Activated CD4-positive, alpha-beta T cell treated with anti-CD3 and anti-CD28 coated beads for 1 hour (primary cell): Measurements from ENCODE around the gene AP3S2.

Experiments used
- DNase-seq: peaks from one replicate; pipeline ENCODE4 v3.0.0-alpha.2; 2020

Gene AP3S2

DNA sequence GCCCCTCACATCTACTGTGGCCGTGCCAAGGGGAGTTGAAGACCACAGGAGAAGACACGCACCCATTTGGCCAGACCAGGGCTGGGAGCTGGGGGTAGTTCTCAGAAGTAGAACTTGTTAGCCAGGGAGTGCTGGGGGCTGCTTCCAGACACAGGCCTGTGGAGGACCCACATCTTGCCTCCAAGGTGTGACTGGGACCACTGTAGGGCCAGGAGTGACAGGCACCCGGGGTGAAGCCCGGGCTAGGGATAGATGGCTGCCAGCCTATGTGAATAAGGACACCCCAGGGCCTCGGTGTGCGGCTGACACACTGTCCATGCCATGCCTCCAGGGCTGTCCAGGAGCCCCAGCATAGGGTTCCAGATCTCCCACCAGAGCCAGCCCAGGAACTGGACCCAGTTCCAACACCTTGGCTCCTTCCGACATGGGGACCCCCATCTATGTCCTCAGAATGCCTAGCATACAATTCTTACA lies 80.9 kb downstream of the AP3S2 start:
- DNase-seq = no peak

DNA sequence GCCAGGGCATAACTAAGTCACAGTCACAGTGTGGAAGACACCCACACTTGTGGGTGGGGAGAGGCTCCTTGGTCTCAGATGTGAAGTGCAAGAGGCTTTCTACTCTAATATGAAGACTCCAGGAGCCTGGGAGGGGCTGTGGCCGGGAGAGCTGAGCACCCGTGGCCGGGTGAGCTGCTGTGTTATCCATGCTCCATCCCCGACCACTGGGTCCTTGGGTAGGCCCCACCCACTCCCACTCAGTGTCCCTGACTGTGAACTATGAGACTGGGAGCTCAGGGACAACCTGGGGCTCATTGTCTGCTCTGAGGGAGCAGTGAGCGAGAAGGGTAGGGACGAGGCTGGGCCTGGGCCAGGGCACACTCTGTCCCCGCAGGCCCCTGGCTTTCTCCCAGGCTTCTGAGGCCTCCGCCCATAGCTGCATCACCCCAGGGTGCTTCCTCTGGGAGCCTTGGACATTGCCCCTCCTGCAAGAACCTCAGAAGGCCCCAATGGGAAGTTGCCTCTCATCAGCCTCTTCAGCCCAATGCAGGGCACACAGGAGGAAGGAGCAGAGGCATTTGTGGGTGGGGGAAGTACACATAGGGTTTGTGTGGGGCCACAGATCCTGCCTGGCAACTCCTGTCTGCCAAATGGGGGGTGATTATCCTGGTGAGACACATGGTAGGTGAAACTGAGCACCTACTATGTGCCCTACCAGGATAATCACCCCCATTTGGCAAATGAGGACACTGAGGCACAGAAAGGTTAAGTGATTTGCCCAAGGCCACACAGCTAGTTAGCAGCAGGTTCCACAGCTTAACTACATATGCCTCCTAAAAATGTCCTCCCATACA lies 81.6 kb downstream of the AP3S2 start:
- DNase-seq = no peak

DNA sequence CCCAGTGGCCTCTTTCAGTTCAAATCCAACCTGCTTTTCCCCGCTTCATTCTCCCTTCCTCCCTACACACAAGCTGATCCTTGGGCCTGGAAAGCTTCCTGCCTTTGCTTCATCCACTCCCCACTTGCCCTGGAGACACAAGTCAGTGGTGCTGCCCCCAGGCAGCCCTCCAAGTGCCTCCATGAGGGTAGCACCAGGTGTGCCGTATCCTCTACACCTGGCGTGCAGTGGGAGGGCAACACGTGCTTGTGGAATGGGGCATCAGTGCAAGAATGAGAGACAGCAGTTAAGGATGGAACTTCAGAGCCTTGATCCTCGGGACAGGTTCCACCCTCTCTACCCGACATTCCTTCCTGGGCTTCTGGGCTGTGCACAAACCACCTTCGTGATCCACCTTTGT lies 83.0 kb downstream of the AP3S2 start:
- DNase-seq = no peak

DNA sequence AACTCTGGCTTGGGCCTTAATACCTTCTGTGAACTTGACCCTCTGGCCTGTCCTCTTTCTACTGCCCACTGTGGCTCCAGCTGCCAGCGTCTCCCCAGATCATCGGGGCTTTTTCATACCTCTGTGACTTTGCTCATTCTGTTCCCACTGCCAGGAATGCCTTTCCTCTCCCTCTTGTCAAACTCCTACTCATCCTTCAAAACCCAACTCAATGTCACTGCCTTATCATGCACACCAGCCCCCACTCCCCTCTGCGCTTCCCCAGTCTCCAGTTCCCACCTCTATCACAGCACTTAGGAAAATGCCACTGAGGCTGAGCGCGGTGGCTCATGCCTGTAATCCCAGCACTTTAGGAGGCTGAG lies 84.0 kb downstream of the AP3S2 start:
- DNase-seq = no peak

DNA sequence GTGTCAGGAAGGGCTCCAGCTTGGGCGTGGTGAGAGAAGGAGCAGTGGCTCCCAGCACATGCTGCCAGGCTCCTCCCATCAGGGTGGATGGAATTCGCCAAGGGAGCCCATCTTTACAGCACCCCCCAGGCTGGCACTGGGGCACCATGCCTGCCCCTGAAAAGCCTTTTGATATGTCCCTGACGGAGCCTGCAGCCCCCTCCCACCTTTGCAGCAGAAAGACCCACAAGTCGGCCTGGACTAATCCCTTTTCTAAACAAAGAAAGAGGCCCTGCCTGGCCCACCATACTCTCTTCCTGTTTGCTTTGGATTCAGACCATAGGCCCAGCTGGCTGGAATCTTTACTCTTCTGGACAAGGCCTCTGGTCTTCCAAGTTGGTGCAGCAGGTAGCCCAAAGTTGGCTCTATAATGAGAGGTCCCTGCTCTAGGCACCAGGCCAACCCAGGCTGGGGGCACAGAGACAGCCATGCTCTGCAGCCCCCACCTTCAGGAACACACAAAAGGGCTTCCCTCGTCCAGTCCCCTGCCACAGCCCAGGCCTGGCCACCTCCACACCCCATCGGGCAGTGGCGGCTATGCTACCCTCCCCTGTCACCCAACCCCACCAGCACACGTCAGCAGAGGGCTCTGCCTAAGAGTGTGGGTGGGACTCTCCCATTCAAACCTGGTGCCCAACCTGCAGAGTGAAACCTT lies 84.6 kb downstream of the AP3S2 start:
- no peak for DNase-seq

DNA sequence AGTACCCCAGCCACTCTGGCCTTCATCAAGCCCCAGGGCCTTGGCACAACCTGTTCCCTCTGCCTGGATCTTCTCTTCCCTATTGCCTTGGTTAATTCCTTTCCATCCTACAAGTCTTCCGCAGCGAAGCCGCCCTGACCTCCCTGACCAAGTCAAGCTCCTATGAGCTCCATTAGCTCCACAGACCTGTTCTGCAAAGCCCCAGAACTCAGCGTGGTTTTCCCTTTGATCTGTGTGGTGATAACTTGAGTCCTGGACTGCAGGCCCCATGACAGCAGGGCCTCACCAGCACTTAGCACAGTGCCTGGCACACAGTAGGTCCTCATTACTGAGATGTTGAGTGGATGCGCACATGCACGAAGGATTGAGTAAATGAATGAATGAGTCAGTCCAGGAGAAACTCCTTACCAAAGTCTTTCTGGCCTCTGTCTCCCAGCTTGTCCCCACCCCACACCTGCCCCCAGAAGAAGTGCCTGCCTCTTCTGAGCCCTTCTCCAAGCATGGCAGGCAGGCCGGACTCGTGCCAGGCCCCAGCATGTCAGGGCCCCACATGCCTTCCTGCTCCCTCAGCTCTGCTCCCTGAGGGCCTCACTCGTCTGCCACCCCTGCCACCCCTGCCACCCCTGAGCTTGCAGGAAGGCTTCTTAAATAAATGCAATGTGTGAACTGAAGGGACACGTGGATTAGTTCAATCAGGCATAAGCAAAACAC lies 85.5 kb downstream of the AP3S2 start:
- no peak for DNase-seq

DNA sequence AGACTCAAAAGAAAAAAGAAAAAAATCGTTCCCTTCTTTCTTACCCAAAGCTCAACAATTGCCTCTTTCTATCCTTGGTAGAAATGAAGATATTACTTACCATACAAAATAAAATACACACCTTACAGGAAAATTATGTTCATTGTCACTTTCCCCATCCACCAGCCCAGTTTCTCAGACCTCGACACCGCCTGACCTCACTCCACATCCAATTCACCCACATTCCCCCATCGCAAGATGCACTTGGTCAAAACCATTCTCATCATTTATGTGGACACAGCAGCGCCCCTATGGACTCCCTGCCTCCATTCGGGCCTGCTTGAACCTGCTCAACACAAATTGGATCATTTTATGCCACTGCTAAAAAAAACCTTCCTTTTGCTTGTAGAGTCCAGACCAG lies 86.1 kb downstream of the AP3S2 start:
- no peak for DNase-seq

DNA sequence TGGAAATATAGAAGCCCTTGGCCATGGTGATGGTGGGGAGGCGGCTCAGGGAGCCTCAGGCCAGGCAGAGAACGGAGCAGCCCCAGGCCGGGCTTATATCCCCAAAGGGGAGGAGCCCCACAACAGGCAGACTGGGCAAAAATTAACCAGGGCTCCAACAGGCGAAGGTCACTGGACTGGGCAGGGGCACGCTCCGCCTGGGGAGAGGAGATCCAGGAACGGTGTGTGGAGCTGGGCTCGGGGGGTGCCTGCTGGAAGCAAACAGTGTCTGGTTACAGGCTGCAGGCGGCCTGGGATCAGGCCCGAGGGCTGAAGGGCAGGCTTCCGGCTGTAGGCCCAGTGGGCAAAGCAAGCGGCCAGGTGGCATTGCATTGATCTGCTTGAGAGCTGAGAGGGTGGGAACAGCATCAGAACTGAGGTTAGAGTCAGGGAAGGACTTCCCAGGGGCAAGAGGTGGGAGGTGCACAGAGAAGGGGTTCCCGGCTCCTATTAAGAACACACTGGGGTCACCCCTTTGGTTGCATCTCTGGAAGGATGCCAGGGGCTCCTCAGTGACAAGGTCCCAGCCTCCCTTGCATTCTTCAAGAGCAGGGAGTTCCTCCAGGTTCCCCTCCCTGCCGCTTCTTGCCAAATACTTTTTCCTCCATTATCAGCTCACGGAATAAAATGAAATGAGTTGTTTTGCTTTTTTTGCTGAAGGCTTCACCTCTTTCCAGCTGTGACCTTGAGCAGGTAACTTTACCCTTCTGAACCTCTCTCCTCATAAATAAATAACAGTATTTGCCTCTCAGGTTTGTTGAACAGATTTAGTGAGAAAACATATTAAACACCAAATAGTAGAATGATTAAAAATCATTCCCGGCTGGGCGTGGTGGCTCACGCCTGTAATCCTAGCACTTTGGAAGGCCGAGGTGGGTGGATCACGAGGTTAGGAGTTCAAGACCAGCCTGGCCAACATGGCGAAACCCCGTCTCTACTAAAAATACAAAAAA lies 86.9 kb downstream of the AP3S2 start:
- no peak for DNase-seq

DNA sequence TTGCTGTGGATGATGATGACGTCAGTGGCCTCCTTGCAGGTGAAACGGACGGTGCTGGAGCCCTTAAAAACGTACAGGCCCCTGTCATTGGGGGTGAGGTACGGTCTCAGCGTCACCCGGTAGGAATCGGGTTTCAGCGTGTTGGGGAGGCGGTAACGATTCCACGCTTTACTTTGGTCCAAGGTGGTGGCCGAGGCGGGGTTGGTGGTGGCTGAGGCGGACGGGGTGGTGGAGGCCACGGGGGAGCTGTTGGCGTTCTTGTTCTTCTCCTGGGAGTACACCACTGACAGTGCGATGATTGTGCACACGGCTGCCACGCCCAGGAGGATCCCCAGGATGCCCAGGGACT lies 87.6 kb downstream of the AP3S2 start:
- no peak for DNase-seq

DNA sequence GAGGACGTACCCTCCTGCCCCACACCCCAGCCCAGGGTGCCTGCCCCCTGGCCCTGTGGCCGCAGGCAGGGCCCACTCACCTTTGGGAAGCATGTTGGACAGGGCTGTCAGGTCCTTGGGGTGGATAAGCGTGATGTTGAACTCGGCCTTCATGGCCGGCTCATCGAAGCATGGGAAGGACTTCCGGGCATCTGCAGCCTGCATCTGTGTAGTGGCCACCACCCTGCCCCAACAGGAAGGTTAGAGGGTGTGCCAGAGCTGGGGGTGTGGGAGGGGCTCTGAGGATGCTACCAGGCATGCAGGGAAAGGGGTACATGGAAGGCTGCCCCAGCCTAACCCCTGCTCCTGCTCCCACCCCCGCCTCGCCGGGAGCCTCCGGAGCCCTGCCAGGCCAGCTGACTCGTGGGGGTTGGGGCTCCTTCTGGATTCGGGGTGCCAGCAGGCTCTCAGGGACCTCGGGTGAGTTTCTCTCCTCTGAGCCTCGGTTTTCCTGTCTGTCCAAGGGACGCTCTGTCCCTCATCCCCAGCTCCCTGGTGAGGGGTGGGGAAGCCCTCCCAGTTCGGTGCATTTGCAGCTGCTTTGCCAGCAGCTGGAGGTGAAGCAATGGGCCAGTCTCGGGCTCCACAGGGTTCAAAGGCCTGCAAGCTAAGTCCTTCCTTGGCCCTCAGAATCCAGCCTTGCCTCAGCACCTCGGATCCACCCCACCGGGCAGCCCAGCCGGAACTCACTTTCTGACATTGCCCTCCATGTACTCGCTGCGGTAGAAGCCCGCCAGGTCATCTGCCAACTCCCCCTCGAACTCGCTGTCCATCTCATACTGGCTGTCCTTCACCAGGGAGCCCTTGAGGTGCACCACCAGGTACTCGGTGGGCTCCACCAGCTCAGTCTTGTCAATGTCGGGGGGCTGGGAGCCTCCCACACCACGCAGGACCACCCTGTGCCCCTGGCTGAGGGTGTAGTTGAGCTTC lies 88.3 kb downstream of the AP3S2 start:
- no peak for DNase-seq

DNA sequence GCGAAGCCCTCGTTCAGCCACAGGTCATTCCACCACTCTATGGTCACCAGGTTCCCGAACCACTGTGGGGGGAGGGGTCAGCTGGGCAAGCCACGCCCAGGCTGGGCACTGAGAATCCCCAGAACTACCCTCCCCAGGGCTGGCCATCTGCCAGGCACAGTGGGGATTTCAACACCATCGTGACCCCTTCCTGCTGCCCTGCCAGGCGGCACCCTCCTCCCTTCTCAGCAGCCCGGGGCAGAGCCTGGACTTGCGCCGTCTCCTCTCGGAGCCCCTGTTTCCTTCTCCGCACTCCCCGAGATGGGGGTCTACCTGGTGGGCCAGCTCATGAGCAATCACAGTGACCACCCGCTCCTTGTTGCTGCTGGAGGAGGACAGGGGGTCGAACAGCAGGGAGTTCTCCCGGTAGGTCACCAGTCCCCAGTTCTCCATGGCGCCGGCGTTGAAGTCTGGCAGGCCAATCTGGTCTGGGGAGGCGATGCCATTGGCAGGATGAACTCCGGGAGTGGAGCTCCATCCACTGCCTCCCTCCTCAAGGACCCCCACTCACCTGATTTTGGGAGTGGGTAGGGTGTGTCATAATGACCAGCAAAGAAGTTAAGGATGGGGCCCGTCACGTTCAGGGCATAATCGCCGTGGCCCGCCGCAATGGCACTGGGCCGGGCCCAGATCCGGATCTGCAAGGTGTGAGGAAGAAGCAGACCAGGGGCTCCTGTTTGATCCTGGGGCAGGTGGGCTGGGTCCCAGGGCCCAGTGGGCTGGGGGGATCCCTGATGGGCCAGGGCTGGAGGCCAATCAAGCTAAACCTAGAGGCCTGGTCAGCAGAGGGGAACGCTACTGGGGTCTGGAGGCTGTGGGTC lies 89.6 kb downstream of the AP3S2 start:
- no peak for DNase-seq

DNA sequence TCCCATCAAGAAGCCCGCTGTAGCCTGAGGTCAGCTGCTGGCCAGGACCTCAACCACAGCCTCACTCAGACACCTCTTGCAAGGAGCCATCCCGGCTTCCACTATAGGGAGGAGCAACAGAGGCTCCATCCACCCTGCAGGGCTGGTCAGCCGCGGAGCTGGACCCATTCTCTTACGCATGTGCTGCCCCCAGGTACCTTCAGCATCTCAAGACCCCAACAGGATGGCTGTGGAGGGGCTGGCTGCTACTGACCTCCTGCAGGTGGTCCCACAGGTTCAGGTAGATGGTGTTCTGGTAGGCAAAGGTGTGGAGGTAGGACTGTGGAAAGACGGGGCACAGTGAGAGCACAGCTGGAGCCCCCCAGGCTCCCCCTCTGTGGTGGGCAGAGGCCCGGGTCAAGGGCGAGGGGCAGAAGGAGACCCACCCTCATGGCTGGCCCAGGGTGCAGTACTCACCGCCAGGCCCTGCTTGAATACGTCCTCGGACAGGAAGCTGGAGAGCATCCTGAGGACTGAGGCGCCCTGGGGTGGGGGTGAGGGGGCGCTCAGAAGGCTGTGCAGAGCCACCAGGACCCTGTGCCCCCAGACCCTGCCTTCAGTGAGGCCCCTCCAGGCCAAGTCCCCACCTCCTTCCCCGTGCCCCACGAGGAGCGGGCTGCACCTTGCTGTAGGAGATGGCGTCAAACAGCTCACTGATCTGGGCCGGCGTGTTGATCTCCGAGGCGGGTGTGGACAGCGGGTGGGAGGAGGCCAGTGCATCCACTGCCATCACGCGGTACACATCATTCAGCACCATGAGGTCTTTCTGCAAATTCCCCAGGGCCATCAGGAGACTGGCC lies 90.6 kb downstream of the AP3S2 start:
- no peak for DNase-seq

DNA sequence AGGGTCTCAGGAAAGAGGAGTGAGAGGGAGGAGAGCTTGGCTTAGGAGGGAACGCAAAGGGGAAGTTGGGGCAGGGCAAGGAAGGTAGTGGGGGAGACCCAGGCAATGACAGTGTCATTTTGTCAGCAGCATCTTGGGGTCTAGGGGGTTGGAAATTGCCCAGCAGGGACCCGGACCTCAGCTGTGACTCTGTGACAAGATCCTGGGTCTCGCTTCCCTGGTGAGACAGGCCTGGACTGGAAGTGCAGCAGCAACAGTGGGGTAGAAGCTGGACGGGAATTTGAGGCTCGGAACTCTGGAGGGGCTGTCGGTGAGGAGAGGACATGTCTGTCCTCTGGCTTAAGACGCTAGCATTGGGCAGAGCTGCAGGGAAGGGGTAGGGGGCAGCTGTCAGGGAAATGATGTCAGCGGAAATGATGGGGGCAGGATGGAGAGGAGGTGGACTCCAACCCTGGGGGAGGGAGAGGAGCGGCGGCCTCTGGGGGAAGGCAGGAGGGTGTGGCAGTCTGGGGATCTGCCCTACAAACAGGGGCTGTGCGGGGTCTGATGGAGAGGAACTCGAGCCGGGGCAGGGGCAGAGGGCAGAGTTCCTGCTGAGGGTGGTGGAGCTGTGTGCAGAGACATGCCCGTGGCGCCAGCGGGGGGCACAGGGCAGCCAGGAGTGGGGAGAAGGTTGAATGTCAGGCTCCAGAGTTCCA lies 91.4 kb downstream of the AP3S2 start:
- no peak for DNase-seq

DNA sequence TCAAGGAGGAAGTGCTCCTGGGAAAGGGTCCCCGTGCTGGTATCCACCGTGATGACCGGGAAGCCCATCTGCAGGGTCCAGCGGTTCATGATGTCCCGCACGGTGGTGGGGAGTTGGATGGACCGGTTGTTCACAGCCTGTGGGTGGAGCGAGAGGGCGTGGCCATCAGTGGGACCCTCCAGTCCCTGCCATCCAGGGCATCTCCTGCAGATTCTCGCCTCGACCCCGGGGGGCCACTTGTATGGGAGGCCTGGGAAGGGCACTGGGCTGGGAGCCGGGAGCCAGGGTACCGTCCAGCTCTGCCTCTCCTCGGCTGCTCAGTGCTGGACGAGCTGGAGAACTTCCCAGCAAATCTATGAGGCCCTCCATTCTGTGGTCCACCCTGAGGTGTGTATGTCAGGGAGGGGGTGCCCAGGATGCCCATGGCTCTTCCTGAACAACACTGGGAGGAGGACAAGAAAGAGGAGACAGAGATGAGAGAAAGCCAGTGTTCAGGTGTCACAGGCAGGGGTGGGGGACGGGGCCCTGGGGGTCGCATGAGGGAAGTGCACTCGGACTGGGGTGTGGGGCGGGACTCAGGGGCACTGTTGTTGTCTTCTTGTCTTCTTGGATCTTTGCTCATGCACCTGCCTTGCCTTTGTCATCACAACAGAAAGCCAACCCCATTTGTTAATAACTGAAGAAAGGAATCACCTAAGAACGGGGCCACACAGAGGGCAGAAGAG lies 92.2 kb downstream of the AP3S2 start:
- no peak for DNase-seq

DNA sequence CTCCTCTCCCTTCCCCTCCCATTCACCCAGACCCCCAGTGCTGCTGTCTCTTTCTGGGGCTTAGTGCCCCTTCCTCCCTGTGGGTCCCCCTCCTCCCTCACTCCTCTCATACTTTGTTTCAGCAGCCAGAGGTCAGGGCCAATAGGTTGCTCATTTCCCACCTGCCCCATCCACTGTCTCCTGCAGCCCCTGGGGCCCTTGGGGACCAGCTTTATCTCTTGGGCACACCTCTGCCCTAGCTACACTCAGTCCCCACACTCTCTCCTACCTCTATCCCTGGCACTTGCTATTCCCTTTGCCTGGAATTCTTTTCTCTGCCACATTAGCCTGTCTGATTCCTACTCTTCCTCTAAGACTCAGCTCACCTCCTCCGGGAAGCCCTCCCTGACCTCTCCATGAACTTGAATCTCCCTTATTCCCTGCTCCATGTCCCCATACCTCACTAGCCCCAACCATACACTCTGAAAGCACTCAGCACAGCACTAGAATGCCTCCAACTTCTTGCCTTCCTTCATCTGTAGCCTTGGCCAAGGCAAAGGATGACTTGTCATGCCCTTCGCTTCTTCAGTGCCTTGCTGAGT lies 93.8 kb downstream of the AP3S2 start:
- DNase-seq = no peak

DNA sequence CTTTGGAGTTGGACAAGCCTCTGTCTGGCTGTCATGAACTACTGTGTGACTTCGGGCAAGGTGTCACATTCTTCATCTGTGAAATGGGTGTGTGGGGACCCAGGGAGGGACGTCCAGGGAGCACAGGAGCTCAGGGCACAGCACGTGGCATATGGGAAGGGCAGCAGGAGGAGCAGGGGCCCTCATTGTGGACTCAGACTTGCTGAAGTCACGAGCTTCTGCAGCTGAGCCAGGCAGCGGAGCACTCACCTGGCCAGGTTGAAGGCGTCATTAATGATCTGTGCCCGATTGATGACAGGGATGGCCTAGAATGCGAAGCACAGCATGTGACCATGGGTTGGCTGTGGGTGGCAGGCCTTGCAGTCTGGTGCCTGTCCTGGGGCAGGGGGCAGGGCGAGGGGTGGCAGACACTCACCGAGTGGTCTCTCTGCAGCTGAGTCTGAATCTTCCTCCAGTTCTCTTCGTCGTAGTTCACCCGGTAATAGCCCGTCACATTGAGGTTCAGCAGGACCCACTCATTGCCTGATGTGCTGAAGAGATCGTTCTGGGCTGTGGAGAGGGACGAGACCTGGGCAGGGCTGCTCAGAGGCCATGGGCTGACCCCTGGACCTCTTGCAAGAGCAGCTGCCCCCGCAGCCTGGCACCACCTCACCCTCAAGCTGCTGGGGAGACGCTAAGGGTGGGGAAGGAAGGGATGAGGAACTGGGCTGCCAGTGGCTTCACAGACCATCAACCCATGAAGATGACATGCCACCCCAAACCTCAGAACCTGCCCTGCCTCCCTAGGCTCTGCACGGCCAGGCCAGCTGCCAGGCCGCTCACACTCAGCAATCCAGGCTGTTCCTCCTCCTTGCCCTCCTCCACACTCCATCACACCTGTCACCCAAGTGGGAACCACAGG lies 94.5 kb downstream of the AP3S2 start:
- DNase-seq = no peak
